Measurements from ENCODE around the gene USP12.

The USP12 gene

GRCh38 chr13:27065582-27065981 lies 106.0 kb downstream of the USP12 start:
- no peak for DNase-seq

GRCh38 chr13:27064252-27064995 lies 107.2 kb downstream of the USP12 start:
- DNase-seq, result no peak

- DNase-seq, result no peak
Observed at GRCh38 chr13:27057817-27058216, 113.8 kb downstream of the USP12 start.

GRCh38 chr13:27055526-27055925 lies 116.1 kb downstream of the USP12 start:
- no peak for DNase-seq

GRCh38 chr13:27054760-27055159 lies 116.9 kb downstream of the USP12 start:
- no peak for DNase-seq

- DNase-seq, result no peak
Observed at GRCh38 chr13:27053902-27054595, 117.6 kb downstream of the USP12 start.

GRCh38 chr13:27053210-27053884 lies 118.3 kb downstream of the USP12 start:
- DNase-seq, result no peak

GRCh38 chr13:27052551-27053208 lies 118.9 kb downstream of the USP12 start:
- DNase-seq, result no peak

GRCh38 chr13:27047081-27047480 lies 124.5 kb downstream of the USP12 start:
- DNase-seq, result no peak

GRCh38 chr13:27044837-27045570 lies 126.6 kb downstream of the USP12 start:
- DNase-seq, result peak in 1 of 2 donors; percentile 7

- DNase-seq, result no peak
Observed at GRCh38 chr13:27043013-27043412, 128.6 kb downstream of the USP12 start.

GRCh38 chr13:27041341-27041740 lies 130.3 kb downstream of the USP12 start:
- DNase-seq, result no peak

GRCh38 chr13:27040826-27041108 lies 130.8 kb downstream of the USP12 start:
- DNase-seq, result no peak

- DNase-seq, result no peak
Observed at GRCh38 chr13:27039171-27039701, 132.4 kb downstream of the USP12 start.

- no peak for DNase-seq
Observed at GRCh38 chr13:27038323-27038722, 133.3 kb downstream of the USP12 start.

- no peak for DNase-seq
Observed at GRCh38 chr13:27037571-27037970, 134.0 kb downstream of the USP12 start.

GRCh38 chr13:27037171-27037570 lies 134.4 kb downstream of the USP12 start:
- no peak for DNase-seq

GRCh38 chr13:27036236-27036981 lies 135.2 kb downstream of the USP12 start:
- no peak for DNase-seq

- no peak for DNase-seq
Observed at GRCh38 chr13:27035892-27036235, 135.7 kb downstream of the USP12 start.

- DNase-seq, result no peak
Observed at GRCh38 chr13:27034678-27035111, 136.9 kb downstream of the USP12 start.

- DNase-seq, result no peak
Observed at GRCh38 chr13:27028683-27029480, 142.7 kb downstream of the USP12 start.

All from CD4-positive, alpha-beta T cell treated with Interleukin-4 for 1 hour (primary cell).